Heart left ventricle (tissue), 16 donors: Measurements from ENCODE around the gene ZFAND3. TPM values are rescaled to one million over a fixed set of nuclear protein-coding genes. Genes with fewer than 3 reads are reported as not detected.

Experiments
- ATAC-seq, 4 donors: fragments of 200-7000 bp; cut with Tn5 transposase; one replicate each; pipeline ENCODE4 v1.9.1; 2020 to 2022; ENCODE audit warnings: moderate library complexity in 4 of 4, mild to moderate bottlenecking in 3 of 4, moderate number of reproducible peaks in 1 of 4
- DNase-seq, 5 donors: peaks; one replicate each; pipeline ENCODE4 v3.0.0-alpha.2; 2020
- H3K27ac ChIP-seq, 12 donors: fragments of 200-600 bp; sonication (generic) in 4 of 12; one replicate each; pipeline versions ENCODE4 v1.5.0 to v1.8.0; 2016 to 2022; ENCODE audit warnings: mild to moderate bottlenecking in 2 of 12
- H3K27me3 ChIP-seq, 9 donors: fragments of 200-600 bp; sonication (generic) in 2 of 9; one replicate each; pipeline versions ENCODE4 v1.5.1 to v1.8.0; 2016 to 2022; ENCODE audit warnings: mild to moderate bottlenecking in 3 of 9
- H3K36me3 ChIP-seq, 9 donors: fragments of 200-600 bp; sonication (generic) in 2 of 9; one replicate each; pipeline versions ENCODE4 v1.5.0 to v1.8.0; 2018 to 2022; ENCODE audit warnings: mild to moderate bottlenecking in 2 of 9
- H3K4me1 ChIP-seq, 12 donors: fragments of 200-600 bp; sonication (generic) in 4 of 12; one replicate each; pipeline versions ENCODE4 v1.5.0 to v1.8.0; 2016 to 2022; ENCODE audit warnings: mild to moderate bottlenecking in 3 of 12
- H3K4me3 ChIP-seq, 12 donors: fragments of 200-600 bp; sonication (generic) in 4 of 12; one replicate each; pipeline versions ENCODE4 v1.5.0 to v1.8.0; 2017 to 2022; ENCODE audit warnings: mild to moderate bottlenecking in 9 of 12, moderate library complexity in 4 of 12
- H3K9me3 ChIP-seq, 12 donors: fragments of 200-600 bp; sonication (generic) in 4 of 12; one replicate each; pipeline versions ENCODE4 v1.5.0 to v1.8.0; 2016 to 2022; ENCODE audit warnings: mild to moderate bottlenecking in 1 of 12
- CTCF ChIP-seq, 12 donors: fragments of 200-600 bp; sonication (generic) in 4 of 12; IDR thresholded peaks; one replicate each; pipeline versions ENCODE4 v1.5.0 to v1.8.0; 2018 to 2022; ENCODE audit warnings: antibody characterized with exemption in 12 of 12, mild to moderate bottlenecking in 5 of 12
- POLR2A ChIP-seq, 2 donors: fragments of 450-650 bp; IDR thresholded peaks; one replicate each; pipeline ENCODE4 v1.6.1; 2017; ENCODE audit warnings: antibody characterized with exemption in 2 of 2, mild to moderate bottlenecking in 2 of 2, moderate library complexity in 2 of 2
- WGBS, 4 donors: extraction: QIAGEN DNeasy Blood & Tissue Kit in 2 of 4; methylation state at CpG; one replicate each; pipeline versions ENCODE4 v1.1.5 to v1.1.7; 2013 to 2018; 5-methylcytosine and 5-hydroxymethylcytosine counted together
- intact Hi-C, 10 donors: fragments of 100-400 bp; cut with DNase I; formaldehyde crosslinking; loops; one replicate each; pipeline versions ENCODE4 v1.11.1 to v1.14.2; 2022
- polyA plus RNA-seq, 2 donors: library from polyadenylated mRNA; stranded (reverse); fragments of 200-250 nt; gene quantifications; one replicate each; pipeline ENCODE4 v1.2.3, GENCODE V29; 2013
- total RNA-seq, 9 donors: library from RNA; depleted of rRNA in 2 of 9; stranded (reverse); fragments of >200 nt in 2 of 9; fragmentation: NEBNext Ultra II Directional in 3 of 9; extraction: Animal tissue kit (Norgen Biotek cat#: 25700) in 3 of 9; gene quantifications; one replicate each; pipeline versions ENCODE4 v1.1.0 to v1.2.4, GENCODE V29; 2016 to 2023
- donor health status: ischemic (EF 13 %, LVEDD 7.1; RV severe dilation, severe dysfunction).
- donor health status: healthy with polysubstance abuse.
- donor health status: DM: no; HTN: yes; CAD: no.
- donor health status: DM: no; HTN: no; CAD: no.
- donor health status: ischemic (EF 25% LVEDD 6.9; RV normal size, moderate dysfunction).
- donor health status: ischemic (EF 25% LVEDD 5.7; RV mildly dilated, moderate dysfunction).
- donor health status: healthy.
- donor health status: DM: yes; HTN: yes; CAD: no.
- donor health status: ischemic (EF 35%, LVEDD 5.7; RV mildly dilated, moderate dysfunction).
- donor health status: nonischemic (EF 11% LVEDD 7.7; RV severe dilation, severe dysfunction).
- donor health status: DM: yes; HTN: yes; CAD: no.
- donor health status: PGD.
- donor health status: ischemic (EF 29% LVEDD 5.4; RV normal size, mild dysfunction).
- donor health status: nonischemic (EF 23%, LVEDD 6.1; RV moderate dilation, normal function).

The ZFAND3 gene
- total and polyA plus RNA-seq, 11 donors: 29.1 to 114 (median 88.2) TPM

- H3K27me3 ChIP-seq: no peaks in the 10 kb centered on the region
- intact Hi-C loops: loop anchor here in 4 of 10 donors (10.0 kb wide), 4 partner anchors 56 to 696 kb away; no protein-coding TSS in a partner anchor
- no peaks in the 10 kb centered on the region for H3K36me3 ChIP-seq
- DNase-seq (no peak), ATAC-seq (no peak)
- 91 to 95% (median 92%) methylated on average over 11 of the region's 11 CpGs for WGBS, 4 donors
- H3K27ac ChIP-seq: no peak overlapping the region
- H3K9me3 ChIP-seq: no peaks in the 10 kb centered on the region
- H3K4me3 ChIP-seq: no peak overlapping the region
- TF ChIP-seq POLR2A (IDR thresholded peaks at IDR 0.05) (no peak), CTCF (IDR thresholded peaks at IDR 0.05) (no peak)
- peaks cover 0 to 20% (median 0%) of the 10 kb centered on the region in 12 donors for H3K4me1 ChIP-seq
Measured at GRCh38 chr6:37798436-37799262, 20.9 kb upstream of the ZFAND3 start.

- intact Hi-C loops: loop anchor here in 4 of 10 donors (10.0 kb wide), 4 partner anchors 56 to 696 kb away; no protein-coding TSS in a partner anchor
- 52 to 77% (median 62%) methylated on average over 5 of the region's 5 CpGs for WGBS, 4 donors
- ATAC-seq: no peak
- Histone ChIP-seq H3K27ac (no peak overlapping the region), H3K4me3 (no peak overlapping the region), H3K9me3 (no peaks in the 10 kb centered on the region), H3K36me3 (no peaks in the 10 kb centered on the region), H3K27me3 (no peaks in the 10 kb centered on the region), H3K4me1 (peaks cover 0 to 20% (median 0%) of the 10 kb centered on the region in 12 donors)
- DNase-seq: no peak
- no peak for TF ChIP-seq CTCF (IDR thresholded peaks at IDR 0.05)
- no peak for TF ChIP-seq POLR2A (IDR thresholded peaks at IDR 0.05)
Measured at GRCh38 chr6:37799263-37799644, 20.3 kb upstream of the ZFAND3 start.

DNA sequence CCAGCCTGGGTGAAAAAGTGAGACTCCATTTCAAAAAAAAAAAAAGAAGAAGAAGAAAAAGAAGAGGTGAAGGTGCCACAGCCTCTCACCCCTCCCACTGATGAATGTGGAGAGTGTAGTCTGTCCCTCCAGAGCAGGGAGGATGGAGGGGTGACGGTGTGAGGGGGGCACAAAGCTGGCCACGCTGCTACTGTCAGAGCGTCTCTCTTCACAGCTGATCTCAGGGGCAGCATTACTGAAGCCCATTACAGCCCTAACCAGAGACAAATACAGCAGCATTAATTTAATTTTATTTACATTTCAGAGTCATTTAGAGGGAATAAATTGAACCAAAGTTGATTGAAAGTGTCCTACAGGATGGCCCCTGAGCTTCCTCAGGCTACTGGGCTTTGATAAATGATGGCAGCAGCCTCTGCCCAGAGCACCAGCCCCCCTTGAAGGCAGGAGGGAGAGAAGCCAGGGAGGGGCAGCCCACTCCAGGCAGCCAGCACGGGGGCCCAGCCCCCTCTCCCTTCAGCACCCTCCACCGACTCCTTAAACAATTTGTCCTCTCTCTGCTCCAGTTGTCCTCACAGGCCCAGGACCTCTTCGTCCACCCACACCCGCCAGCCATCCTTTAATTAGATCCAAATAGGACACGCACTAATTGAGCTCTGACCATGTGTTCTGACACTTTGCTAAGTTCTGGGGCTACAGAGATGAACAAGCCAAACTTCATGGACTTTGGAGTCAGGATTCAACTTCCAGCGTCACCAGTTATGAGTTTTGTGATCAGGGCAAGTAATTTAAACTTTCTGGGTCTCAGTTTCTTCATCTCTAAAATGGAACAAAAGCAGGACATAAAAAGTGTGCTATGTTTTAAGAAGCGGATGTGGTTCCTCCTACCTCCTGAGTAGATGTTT, 18.6 kb upstream of the ZFAND3 start:
- Histone ChIP-seq H3K4me3 (no peak overlapping the region), H3K9me3 (no peaks in the 10 kb centered on the region), H3K4me1 (peaks cover 0 to 25% (median 0%) of the 10 kb centered on the region in 12 donors), H3K27ac (no peak overlapping the region), H3K36me3 (no peaks in the 10 kb centered on the region), H3K27me3 (no peaks in the 10 kb centered on the region)
- DNase-seq (no peak), ATAC-seq (no peak)
- intact Hi-C loops: no loop called here
- TF ChIP-seq POLR2A (IDR thresholded peaks at IDR 0.05) (no peak), CTCF (IDR thresholded peaks at IDR 0.05) (no peak)
- WGBS, 4 donors: 64 to 85% (median 82%) methylated on average over 10 of the region's 10 CpGs

- no peak overlapping the region for H3K4me3 ChIP-seq
- H3K27ac ChIP-seq: no peak overlapping the region
- H3K27me3 ChIP-seq: no peaks in the 10 kb centered on the region
- TF ChIP-seq POLR2A (IDR thresholded peaks at IDR 0.05) (no peak), CTCF (IDR thresholded peaks at IDR 0.05) (no peak)
- intact Hi-C loops: no loop called here
- no peaks in the 10 kb centered on the region for H3K36me3 ChIP-seq
- DNase-seq: no peak
- ATAC-seq: no peak
- no peaks in the 10 kb centered on the region for H3K9me3 ChIP-seq
- H3K4me1 ChIP-seq: peaks cover 0 to 25% (median 0%) of the 10 kb centered on the region in 12 donors
Measured at GRCh38 chr6:37801605-37801940, 18.0 kb upstream of the ZFAND3 start.
